HG02571 (cell line): Measurements from ENCODE around the gene ZNF81.
"Not testable (repeated sequence)": the region's sequence is repeated elsewhere in the genome, so short reads cannot be mapped to it uniquely, and the experiment has no call there.

Experiments
- ATAC-seq: cut with Tn5 transposase; IDR thresholded peaks from one replicate; pipeline ENCODE4 v1.9.1; 2021; ENCODE audit warnings: mild to moderate bottlenecking, moderate library complexity; ENCODE audit not compliant: unreplicated experiment

ZNF81 gene

GRCh38 chrX:47931970-47932369 is 95.3 kb downstream of the ZNF81 start:
- not testable (repeated sequence) for ATAC-seq

GRCh38 chrX:47933946-47934345 is 97.2 kb downstream of the ZNF81 start:
- ATAC-seq: no peak

- no peak for ATAC-seq
These were observed 99.7 kb downstream of the ZNF81 start for GRCh38 chrX:47936224-47936939.

GRCh38 chrX:47936940-47937317 is 100.2 kb downstream of the ZNF81 start:
- ATAC-seq: no peak

GRCh38 chrX:47940448-47940847 is 103.7 kb downstream of the ZNF81 start:
- ATAC-seq: no peak

- no peak for ATAC-seq
These were observed 104.7 kb downstream of the ZNF81 start for GRCh38 chrX:47941423-47941822.

GRCh38 chrX:47955295-47955694 is 118.6 kb downstream of the ZNF81 start:
- not testable (repeated sequence) for ATAC-seq

GRCh38 chrX:47956016-47956415 is 119.3 kb downstream of the ZNF81 start:
- ATAC-seq: no peak

GRCh38 chrX:47958206-47958605 is 121.5 kb downstream of the ZNF81 start:
- ATAC-seq: not testable (repeated sequence)

GRCh38 chrX:47958761-47959342 is 122.2 kb downstream of the ZNF81 start:
- ATAC-seq: no peak

GRCh38 chrX:47960406-47960805 is 123.7 kb downstream of the ZNF81 start:
- ATAC-seq: no peak

- ATAC-seq: not testable (repeated sequence)
These were observed 125.1 kb downstream of the ZNF81 start for GRCh38 chrX:47961830-47962229.

- not testable (repeated sequence) for ATAC-seq
These were observed 128.8 kb downstream of the ZNF81 start for GRCh38 chrX:47965526-47965925.
